H9 (cell line): ENCODE data around the gene BAIAP2L1. TPM values are rescaled to one million over a fixed set of nuclear protein-coding genes. Genes with fewer than 3 reads are reported as not detected.
"Not testable (repeated sequence)": the region's sequence is repeated elsewhere in the genome, so short reads cannot be mapped to it uniquely, and the experiment has no call there.

Experiments used
- DNase-seq: peaks from one replicate; pipeline ENCODE4 v3.0.0-alpha.2; 2017
- H2AFZ ChIP-seq: one replicate; pipeline ENCODE4 v1.6.1; 2013; ENCODE audit warnings: mild to moderate bottlenecking, low read length, control low read depth, moderate library complexity
- H2AK5ac ChIP-seq: 2 replicates; pipeline ENCODE4 v1.6.1; 2013; ENCODE audit warnings: low read length, control low read depth, mixed read lengths; ENCODE audit not compliant: insufficient read length
- H2BK120ac ChIP-seq: one replicate; pipeline ENCODE4 v1.6.1; 2013; ENCODE audit warnings: low read depth, mild to moderate bottlenecking, low read length, control low read depth, inconsistent platforms; ENCODE audit not compliant: poor library complexity, severe bottlenecking
- H2BK12ac ChIP-seq: 2 replicates; pipeline ENCODE4 v1.6.1; 2013; ENCODE audit warnings: low read length, control low read depth, mixed read lengths, low read depth; ENCODE audit not compliant: insufficient read length
- H2BK15ac ChIP-seq: 2 replicates; pipeline ENCODE4 v1.6.1; 2013; ENCODE audit warnings: low read depth, low read length, control low read depth
- H2BK20ac ChIP-seq: one replicate; pipeline ENCODE4 v1.6.1; 2013; ENCODE audit warnings: low read depth, mild to moderate bottlenecking, low read length, control low read depth, inconsistent platforms; ENCODE audit not compliant: poor library complexity, severe bottlenecking
- H2BK5ac ChIP-seq: 2 replicates; pipeline ENCODE4 v1.6.1; 2013; ENCODE audit warnings: low read length, control low read depth, mixed read lengths; ENCODE audit not compliant: insufficient read length
- H3K14ac ChIP-seq: 2 replicates; pipeline ENCODE4 v1.6.1; 2013; ENCODE audit warnings: low read length, control low read depth; ENCODE audit not compliant: insufficient read depth
- H3K18ac ChIP-seq: 2 replicates; pipeline ENCODE4 v1.6.1; 2013; ENCODE audit warnings: low read depth, mild to moderate bottlenecking, mixed read lengths, low read length, control low read depth; ENCODE audit not compliant: insufficient read length
- H3K23ac ChIP-seq: 2 replicates; pipeline ENCODE4 v1.6.1; 2013; ENCODE audit warnings: low read length, control low read depth, mixed read lengths, low read depth; ENCODE audit not compliant: insufficient read length
- H3K23me2 ChIP-seq: 2 replicates; pipeline ENCODE4 v1.6.1; 2013; ENCODE audit warnings: low read depth, mild to moderate bottlenecking, mixed read lengths, low read length, control low read depth; ENCODE audit not compliant: insufficient read length, poor library complexity, severe bottlenecking
- H3K27ac ChIP-seq: 2 replicates; pipeline ENCODE4 v1.5.1; 2013; ENCODE audit warnings: low read length, control low read depth, mixed read lengths, low read depth; ENCODE audit not compliant: insufficient read length
- H3K27me3 ChIP-seq: 2 replicates; pipeline ENCODE4 v1.6.1; 2013; ENCODE audit warnings: low read length, control low read depth, inconsistent platforms; ENCODE audit not compliant: insufficient read depth
- H3K4ac ChIP-seq: 2 replicates; pipeline ENCODE4 v1.6.1; 2013; ENCODE audit warnings: low read depth, mild to moderate bottlenecking, control low read depth, inconsistent platforms, low read length, moderate library complexity
- H3K4me1 ChIP-seq: 2 replicates; pipeline ENCODE4 v1.6.1; 2013; ENCODE audit warnings: low read length, control low read depth, inconsistent platforms; ENCODE audit not compliant: insufficient read depth
- H3K4me2 ChIP-seq: 2 replicates; pipeline ENCODE4 v1.6.1; 2013; ENCODE audit warnings: low read length, control low read depth, mixed read lengths; ENCODE audit not compliant: insufficient read length, insufficient read depth
- H3K56ac ChIP-seq: 2 replicates; pipeline ENCODE4 v1.6.1; 2013; ENCODE audit warnings: low read depth, mild to moderate bottlenecking, mixed read lengths, low read length, control low read depth; ENCODE audit not compliant: insufficient read length
- H3K79me1 ChIP-seq: 2 replicates; pipeline ENCODE4 v1.6.1; 2013; ENCODE audit warnings: low read depth, mild to moderate bottlenecking, moderate library complexity, low read length, control low read depth, inconsistent platforms; ENCODE audit not compliant: insufficient read depth, poor library complexity, severe bottlenecking
- H3K79me2 ChIP-seq: 2 replicates; pipeline ENCODE4 v1.6.1; 2013; ENCODE audit warnings: low read length, control low read depth, inconsistent platforms; ENCODE audit not compliant: insufficient read depth
- H3K9ac ChIP-seq: 2 replicates; pipeline ENCODE4 v1.6.1; 2013; ENCODE audit warnings: low read length, control low read depth, mixed read lengths; ENCODE audit not compliant: insufficient read length; ENCODE audit errors: extremely low read depth
- H3K9me3 ChIP-seq: one replicate; pipeline ENCODE4 v1.6.1; 2013; ENCODE audit warnings: low read depth, low read length, inconsistent platforms; ENCODE audit not compliant: control insufficient read depth
- H3T11ph ChIP-seq: one replicate; pipeline ENCODE4 v1.6.1; 2013; ENCODE audit warnings: mild to moderate bottlenecking, low read length, control low read depth, inconsistent platforms
- H4K20me1 ChIP-seq: one replicate; pipeline ENCODE4 v1.6.1; 2013; ENCODE audit not compliant: control insufficient read depth, insufficient read length, insufficient read depth
- H4K5ac ChIP-seq: 2 replicates; pipeline ENCODE4 v1.6.1; 2013; ENCODE audit warnings: low read depth, mild to moderate bottlenecking, mixed read lengths, low read length, control low read depth; ENCODE audit not compliant: insufficient read length
- H4K8ac ChIP-seq: replicated peaks from 2 replicates; pipeline ENCODE4 v1.6.1; 2013; ENCODE audit warnings: low read length, control low read depth, mixed read lengths, low read depth; ENCODE audit not compliant: insufficient read length
- H4K91ac ChIP-seq: 2 replicates; pipeline ENCODE4 v1.6.1; 2013; ENCODE audit warnings: low read depth, mild to moderate bottlenecking, moderate library complexity, mixed read lengths, low read length, control low read depth; ENCODE audit not compliant: insufficient read length
- H3K27ac Mint-ChIP-seq, 3 experiments: 2 replicates in 2 of 3; 3 replicates in 1 of 3; pipeline ENCODE4 v1.8.0; 2020 to 2021; ENCODE audit warnings: mixed read lengths in 3 of 3, mild to moderate bottlenecking in 1 of 3, moderate library complexity in 1 of 3
- H3K27me3 Mint-ChIP-seq: 2 replicates; pipeline ENCODE4 v1.8.0; 2021; ENCODE audit warnings: low read depth, mild to moderate bottlenecking, moderate library complexity, mixed read lengths
- H3K36me3 Mint-ChIP-seq, 3 experiments: 2 replicates in 2 of 3; 3 replicates in 1 of 3; pipeline ENCODE4 v1.8.0; 2020 to 2021; ENCODE audit warnings: low read depth in 3 of 3, mixed read lengths in 3 of 3; ENCODE audit not compliant: insufficient read depth in 1 of 3
- H3K4me1 Mint-ChIP-seq, 2 experiments: 2 replicates each; pipeline ENCODE4 v1.8.0; 2020; ENCODE audit warnings: mixed read lengths in 2 of 2
- H3K4me3 Mint-ChIP-seq, 2 experiments: 2 replicates in 1 of 2; 3 replicates in 1 of 2; pipeline ENCODE4 v1.8.0; 2020 to 2021; ENCODE audit warnings: mild to moderate bottlenecking in 2 of 2, mixed read lengths in 2 of 2, moderate library complexity in 1 of 2
- H3K9me3 Mint-ChIP-seq, 2 experiments: 2 replicates in 1 of 2; 3 replicates in 1 of 2; pipeline ENCODE4 v1.8.0; 2020; ENCODE audit warnings: mild to moderate bottlenecking in 2 of 2, mixed read lengths in 2 of 2, moderate library complexity in 1 of 2
- WGBS: extraction: QIAGEN DNeasy Blood & Tissue Kit; methylation state at CpG from one replicate; pipeline ENCODE4 v1.1.7; 2013; ENCODE audit warnings: missing lambda C conversion rate, low lambda C conversion rate, mixed read lengths; ENCODE audit not compliant: insufficient read length; ENCODE audit errors: extremely low coverage; 5-methylcytosine and 5-hydroxymethylcytosine counted together
- total RNA-seq: library from RNA; stranded (reverse); gene quantifications from 2 replicates; pipeline ENCODE4 v1.2.1, GENCODE V29; 2021
- TF ChIP-seq, protein P1 (sequence below): fragments of 200-600 bp; sonication (generic); conservative IDR thresholded peaks from 3 replicates; pipeline ENCODE4 v1.8.0; 2021; ENCODE audit warnings: antibody characterized with exemption, mild to moderate bottlenecking

The BAIAP2L1 gene
- total RNA-seq, 1 experiment from 2014 or later, result 25.9 TPM

- no peak overlapping the region for H3K56ac ChIP-seq
- H3K4me2 ChIP-seq, result no peak overlapping the region
- H2AFZ ChIP-seq, result no peak overlapping the region
- no peak overlapping the region for H4K8ac ChIP-seq
- no peak overlapping the region for H2BK12ac ChIP-seq
- H3K9me3 ChIP-seq, result no peaks in the 10 kb centered on the region
- H4K5ac ChIP-seq, result no peak overlapping the region
- Mint-ChIP-seq H3K4me1 (no peaks in the 10 kb centered on the region), H3K27me3 (peaks cover 10% of the 10 kb centered on the region), H3K9me3 (no peaks in the 10 kb centered on the region), H3K4me3 (no peak overlapping the region), H3K36me3 (no peaks in the 10 kb centered on the region), H3K27ac (no peak overlapping the region)
- TF ChIP-seq, protein P1, sequence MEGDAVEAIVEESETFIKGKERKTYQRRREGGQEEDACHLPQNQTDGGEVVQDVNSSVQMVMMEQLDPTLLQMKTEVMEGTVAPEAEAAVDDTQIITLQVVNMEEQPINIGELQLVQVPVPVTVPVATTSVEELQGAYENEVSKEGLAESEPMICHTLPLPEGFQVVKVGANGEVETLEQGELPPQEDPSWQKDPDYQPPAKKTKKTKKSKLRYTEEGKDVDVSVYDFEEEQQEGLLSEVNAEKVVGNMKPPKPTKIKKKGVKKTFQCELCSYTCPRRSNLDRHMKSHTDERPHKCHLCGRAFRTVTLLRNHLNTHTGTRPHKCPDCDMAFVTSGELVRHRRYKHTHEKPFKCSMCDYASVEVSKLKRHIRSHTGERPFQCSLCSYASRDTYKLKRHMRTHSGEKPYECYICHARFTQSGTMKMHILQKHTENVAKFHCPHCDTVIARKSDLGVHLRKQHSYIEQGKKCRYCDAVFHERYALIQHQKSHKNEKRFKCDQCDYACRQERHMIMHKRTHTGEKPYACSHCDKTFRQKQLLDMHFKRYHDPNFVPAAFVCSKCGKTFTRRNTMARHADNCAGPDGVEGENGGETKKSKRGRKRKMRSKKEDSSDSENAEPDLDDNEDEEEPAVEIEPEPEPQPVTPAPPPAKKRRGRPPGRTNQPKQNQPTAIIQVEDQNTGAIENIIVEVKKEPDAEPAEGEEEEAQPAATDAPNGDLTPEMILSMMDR, result no peak
- no peaks in the 10 kb centered on the region for H3K27me3 ChIP-seq
- no peak overlapping the region for H3K27ac ChIP-seq
- H4K91ac ChIP-seq, result no peak overlapping the region
- no peak overlapping the region for H3T11ph ChIP-seq
- no peak overlapping the region for H3K9ac ChIP-seq
- H2BK120ac ChIP-seq, result no peak overlapping the region
- no peaks in the 10 kb centered on the region for H3K4me1 ChIP-seq
- no peak overlapping the region for H3K14ac ChIP-seq
- no peaks in the 10 kb centered on the region for H4K20me1 ChIP-seq
- no peak overlapping the region for H3K18ac ChIP-seq
- WGBS, result 100% methylated on average over 1 of the region's 6 CpGs
- no peak overlapping the region for H2AK5ac ChIP-seq
- H3K4ac ChIP-seq, result no peak overlapping the region
- H3K23ac ChIP-seq, result no peak overlapping the region
- no peak overlapping the region for H2BK5ac ChIP-seq
- no peak overlapping the region for H2BK15ac ChIP-seq
- H3K79me2 ChIP-seq, result no peaks in the 10 kb centered on the region
- H2BK20ac ChIP-seq, result no peak overlapping the region
- no peaks in the 10 kb centered on the region for H3K23me2 ChIP-seq
- DNase-seq, result no peak
- no peaks in the 10 kb centered on the region for H3K79me1 ChIP-seq
These were observed 13.5 kb upstream of the BAIAP2L1 start for GRCh38 chr7:98414205-98414900.

DNA sequence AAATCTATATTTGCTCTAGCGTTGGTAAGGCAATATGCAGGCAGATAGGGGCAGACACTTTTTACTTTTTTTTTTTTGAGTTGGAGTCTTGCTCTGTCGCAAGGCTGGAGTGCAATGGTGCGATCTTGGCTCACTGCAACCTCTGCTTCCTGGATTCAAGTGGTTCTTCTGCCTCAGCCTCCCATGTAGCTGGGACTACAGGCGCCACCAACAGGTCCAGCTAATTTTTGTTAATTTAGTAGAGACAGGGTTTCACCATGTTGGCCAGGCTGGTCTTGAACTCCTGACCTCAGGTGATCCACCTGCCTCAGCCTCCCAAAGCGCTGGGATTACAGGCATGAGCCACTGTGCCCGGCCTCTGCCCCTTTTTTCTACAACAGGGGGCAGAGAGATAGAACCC, 12.8 kb upstream of the BAIAP2L1 start:
- H3K79me1 ChIP-seq, H3K36me3 Mint-ChIP-seq, H3K9me3 ChIP-seq, H2BK5ac ChIP-seq, H3K23ac ChIP-seq, H4K20me1 ChIP-seq, H3K18ac ChIP-seq, H2BK120ac ChIP-seq, H3K4ac ChIP-seq, H3K4me1 Mint-ChIP-seq, H2BK20ac ChIP-seq, H3K27me3 Mint-ChIP-seq, H4K8ac ChIP-seq, H3K27ac ChIP-seq, H3K4me3 Mint-ChIP-seq, H3K14ac ChIP-seq, H3K4me1 ChIP-seq, H4K5ac ChIP-seq, H3K27ac Mint-ChIP-seq, H3T11ph ChIP-seq, H2BK15ac ChIP-seq, H4K91ac ChIP-seq, DNase-seq, H3K9me3 Mint-ChIP-seq, H3K9ac ChIP-seq, H3K4me2 ChIP-seq, H3K27me3 ChIP-seq, H3K79me2 ChIP-seq, H3K23me2 ChIP-seq, H2AK5ac ChIP-seq, H3K56ac ChIP-seq, H2AFZ ChIP-seq, H2BK12ac ChIP-seq: not testable (repeated sequence)
- no CpG with 5 or more reads among the region's 6 CpGs for WGBS
